Lung (tissue), 12 donors: Measurements from ENCODE around the gene SLC35D1. TPM values are rescaled to one million over a fixed set of nuclear protein-coding genes. Genes with fewer than 3 reads are reported as not detected.

Experiments used
- ATAC-seq: fragments of 200-7000 bp; cut with Tn5 transposase; one replicate; pipeline ENCODE4 v1.9.1; 2020; ENCODE audit warnings: moderate number of reproducible peaks; ENCODE audit not compliant: insufficient read depth, low FRiP score
- DNase-seq, 3 donors: peaks; one replicate each; pipeline ENCODE4 v3.0.0-alpha.2; 2013 to 2017
- H3K27ac ChIP-seq, 2 donors: one replicate each; pipeline ENCODE4 v1.5.1; 2013; ENCODE audit warnings: mild to moderate bottlenecking in 2 of 2, moderate library complexity in 2 of 2, control low read depth in 1 of 2, inconsistent platforms in 1 of 2, low read depth in 1 of 2, low read length in 1 of 2
- H3K27me3 ChIP-seq, 3 donors: one replicate each; pipeline ENCODE4 v1.5.1; 2013; ENCODE audit warnings: low read length in 2 of 3; ENCODE audit not compliant: control insufficient read depth in 3 of 3, insufficient read depth in 3 of 3
- H3K36me3 ChIP-seq, 4 donors: one replicate each; pipeline ENCODE4 v1.5.1; 2013; ENCODE audit warnings: low read length in 4 of 4, mild to moderate bottlenecking in 1 of 4, moderate library complexity in 1 of 4; ENCODE audit not compliant: control insufficient read depth in 4 of 4, insufficient read depth in 4 of 4
- H3K4me1 ChIP-seq, 5 donors: one replicate each; pipeline ENCODE4 v1.5.1; 2013; ENCODE audit warnings: low read length in 5 of 5, mild to moderate bottlenecking in 2 of 5, moderate library complexity in 1 of 5; ENCODE audit not compliant: control insufficient read depth in 5 of 5, insufficient read depth in 5 of 5
- H3K4me3 ChIP-seq: one replicate; pipeline ENCODE4 v1.5.1; 2013; ENCODE audit warnings: mild to moderate bottlenecking, control low read depth, moderate library complexity
- H3K9ac ChIP-seq, 2 donors: one replicate each; pipeline ENCODE4 v1.5.1; 2013; ENCODE audit warnings: low read length in 2 of 2, control low read depth in 1 of 2; ENCODE audit not compliant: insufficient read depth in 1 of 2
- H3K9me3 ChIP-seq, 4 donors: one replicate each; pipeline ENCODE4 v1.5.1; 2013; ENCODE audit warnings: low read length in 3 of 4, mild to moderate bottlenecking in 1 of 4, moderate library complexity in 1 of 4; ENCODE audit not compliant: control insufficient read depth in 4 of 4, insufficient read depth in 3 of 4
- WGBS, 2 donors: extraction: QIAGEN DNeasy Blood & Tissue Kit; methylation state at CpG; one replicate each; pipeline ENCODE4 v1.1.7; 2013; 5-methylcytosine and 5-hydroxymethylcytosine counted together
- polyA plus RNA-seq, 2 donors: library from polyadenylated mRNA; stranded (reverse); fragments of 200-250 nt; gene quantifications; one replicate each; pipeline ENCODE4 v1.2.1, GENCODE V29; 2013
- total RNA-seq, 2 donors: library from RNA; depleted of rRNA in 1 of 2; stranded (reverse); fragments of >200 nt in 1 of 2; gene quantifications; one replicate each; pipeline ENCODE4 v1.2.1, GENCODE V29; 2014 to 2021
- TF ChIP-seq, protein P1 (sequence below): IDR thresholded peaks from 2 replicates; pipeline ENCODE4 v1.5.1; 2012; ENCODE audit warnings: mild to moderate bottlenecking; ENCODE audit errors: control extremely low read depth, extremely low read depth
- donor health status: control.
- donor health status: control.
- donor health status: Bipolar disorder and iron deficiency.
- donor health status: healthy.
- donor health status: DM: yes; HTN: yes; CAD: no.

Gene SLC35D1
- total and polyA plus RNA-seq, 4 donors: 1.5 to 13.2 (median 5.7) TPM

DNA sequence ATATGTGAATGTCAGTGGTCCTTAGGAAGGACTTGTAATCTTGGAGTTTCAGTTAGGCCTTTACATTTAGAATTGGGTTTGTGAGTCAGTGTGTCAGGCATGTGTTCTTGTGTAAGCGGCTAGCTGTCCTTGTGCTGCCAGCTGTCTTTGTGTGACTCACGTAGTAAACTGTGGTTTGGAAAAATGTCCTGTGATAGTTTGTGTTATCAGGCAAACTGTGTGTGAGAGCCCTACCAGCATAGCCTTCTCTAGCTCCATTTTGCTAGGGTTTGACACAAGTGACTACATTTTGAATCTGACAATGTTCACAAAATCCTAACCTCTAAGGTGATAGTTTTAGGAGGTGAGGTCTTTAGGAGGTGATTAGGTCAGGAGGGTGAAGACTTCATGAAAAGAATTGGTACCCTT lies 6.9 kb upstream of the SLC35D1 start:
- ATAC-seq: peak; percentile 67
- Histone ChIP-seq H3K9ac (no peak overlapping the region), H3K4me3 (no peak overlapping the region), H3K9me3 (no peaks in the 10 kb centered on the region), H3K36me3 (no peaks in the 10 kb centered on the region), H3K4me1 (no peaks in the 10 kb centered on the region), H3K27me3 (peaks cover 0 to 71% (median 2%) of the 10 kb centered on the region in 3 donors), H3K27ac (no peak overlapping the region)
- TF ChIP-seq, protein P1, sequence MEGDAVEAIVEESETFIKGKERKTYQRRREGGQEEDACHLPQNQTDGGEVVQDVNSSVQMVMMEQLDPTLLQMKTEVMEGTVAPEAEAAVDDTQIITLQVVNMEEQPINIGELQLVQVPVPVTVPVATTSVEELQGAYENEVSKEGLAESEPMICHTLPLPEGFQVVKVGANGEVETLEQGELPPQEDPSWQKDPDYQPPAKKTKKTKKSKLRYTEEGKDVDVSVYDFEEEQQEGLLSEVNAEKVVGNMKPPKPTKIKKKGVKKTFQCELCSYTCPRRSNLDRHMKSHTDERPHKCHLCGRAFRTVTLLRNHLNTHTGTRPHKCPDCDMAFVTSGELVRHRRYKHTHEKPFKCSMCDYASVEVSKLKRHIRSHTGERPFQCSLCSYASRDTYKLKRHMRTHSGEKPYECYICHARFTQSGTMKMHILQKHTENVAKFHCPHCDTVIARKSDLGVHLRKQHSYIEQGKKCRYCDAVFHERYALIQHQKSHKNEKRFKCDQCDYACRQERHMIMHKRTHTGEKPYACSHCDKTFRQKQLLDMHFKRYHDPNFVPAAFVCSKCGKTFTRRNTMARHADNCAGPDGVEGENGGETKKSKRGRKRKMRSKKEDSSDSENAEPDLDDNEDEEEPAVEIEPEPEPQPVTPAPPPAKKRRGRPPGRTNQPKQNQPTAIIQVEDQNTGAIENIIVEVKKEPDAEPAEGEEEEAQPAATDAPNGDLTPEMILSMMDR: no peak
- 72 to 89% methylated on average over 2 of the region's 2 CpGs for WGBS, 2 donors
- peak in 1 of 3 donors; percentile 5 for DNase-seq

DNA sequence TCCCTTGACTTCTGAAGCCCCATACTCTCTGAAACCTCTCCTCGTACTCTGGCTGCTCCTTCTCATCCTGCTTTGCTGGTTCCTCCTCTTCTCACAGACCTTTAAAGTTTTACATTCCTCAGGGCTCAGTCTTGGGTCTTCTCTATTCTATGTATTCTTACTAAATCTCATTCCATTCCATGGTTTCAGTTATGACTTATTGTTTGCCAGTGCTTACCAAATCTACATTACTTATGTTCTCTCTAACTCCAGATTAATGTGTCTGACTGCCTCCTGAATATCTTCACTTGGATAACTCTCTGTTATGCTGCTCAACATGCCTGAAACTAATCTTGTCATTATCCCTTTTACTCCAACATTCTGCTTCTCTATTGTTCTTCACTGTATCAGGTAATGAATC lies 5.4 kb upstream of the SLC35D1 start:
- Histone ChIP-seq H3K36me3 (no peaks in the 10 kb centered on the region), H3K4me1 (peaks cover 0 to 4% (median 0%) of the 10 kb centered on the region in 5 donors), H3K9me3 (no peaks in the 10 kb centered on the region), H3K4me3 (no peak overlapping the region), H3K27ac (no peak overlapping the region), H3K27me3 (peaks cover 0 to 62% (median 2%) of the 10 kb centered on the region in 3 donors), H3K9ac (no peak overlapping the region)
- 73 to 86% methylated on average over 1 of the region's 1 CpG for WGBS, 2 donors
- no peak for DNase-seq
- ATAC-seq: no peak
- TF ChIP-seq, protein P1: no peak

- no peak for ATAC-seq
- Histone ChIP-seq H3K4me3 (no peak overlapping the region), H3K9ac (no peak overlapping the region), H3K27ac (no peak overlapping the region), H3K9me3 (no peaks in the 10 kb centered on the region), H3K27me3 (peaks cover 0 to 57% (median 2%) of the 10 kb centered on the region in 3 donors), H3K36me3 (no peaks in the 10 kb centered on the region), H3K4me1 (peaks cover 0 to 4% (median 0%) of the 10 kb centered on the region in 5 donors)
- TF ChIP-seq, protein P1: no peak
- DNase-seq: no peak
- 71 to 82% methylated on average over 3 of the region's 3 CpGs for WGBS, 2 donors
Observed at GRCh38 chr1:67058761-67059160, 4.8 kb upstream of the SLC35D1 start.

DNA sequence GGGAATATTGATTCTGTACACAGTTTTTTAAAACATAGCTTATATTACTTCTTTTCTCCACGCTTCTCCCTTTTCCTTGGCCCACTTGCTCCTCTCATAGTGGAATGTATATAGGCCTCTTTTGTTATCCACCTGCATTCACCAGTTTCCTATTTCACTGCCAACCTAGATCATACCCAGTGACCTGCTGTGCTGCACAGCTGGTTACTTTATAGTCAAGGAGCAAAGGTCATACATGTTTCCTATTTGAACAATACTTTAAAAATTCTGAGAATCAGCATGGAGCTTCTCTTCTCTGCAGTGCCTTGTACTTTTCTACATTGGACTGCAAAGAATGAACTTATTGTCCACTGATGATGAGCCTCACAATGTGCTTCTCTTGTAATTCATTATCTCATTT lies 4.3 kb upstream of the SLC35D1 start:
- WGBS, 2 donors: 80 to 86% methylated on average over 1 of the region's 1 CpG
- ATAC-seq: no peak

More for the DNA sequence above, 4.3 kb upstream of the SLC35D1 start:
- DNase-seq: peak in 1 of 3 donors; percentile 1
- no peak overlapping the region for H3K27ac ChIP-seq
- H3K9ac ChIP-seq: no peak overlapping the region
- TF ChIP-seq, protein P1: no peak
- no peaks in the 10 kb centered on the region for H3K36me3 ChIP-seq
- H3K27me3 ChIP-seq: peaks cover 0 to 54% (median 2%) of the 10 kb centered on the region in 3 donors
- no peak overlapping the region for H3K4me3 ChIP-seq
- peaks cover 0 to 4% (median 0%) of the 10 kb centered on the region in 5 donors for H3K4me1 ChIP-seq
- no peaks in the 10 kb centered on the region for H3K9me3 ChIP-seq
